Measurements from ENCODE around the gene TNFRSF1A. TPM values are rescaled to one million over a fixed set of nuclear protein-coding genes. Genes with fewer than 3 reads are reported as not detected.

TNFRSF1A gene
- total RNA-seq, 1 experiment from 2014 or later, result 108 TPM

GRCh38 chr12:6382982-6383381, 41.1 kb upstream of the TNFRSF1A start:
- no peak for TF ChIP-seq POLR2AphosphoS5 (IDR thresholded peaks at IDR 0.05; ENCODE audit: low read depth, low read length)
- TF ChIP-seq TCF7L2 (IDR thresholded peaks at IDR 0.05; ENCODE audit: low read depth, low read length), result no peak
- TF ChIP-seq SIN3A (IDR thresholded peaks at IDR 0.05; ENCODE audit: borderline replicate concordance, insufficient read depth, low read depth, low read length), result no peak
- no peak for TF ChIP-seq REST (IDR thresholded peaks at IDR 0.05; ENCODE audit: insufficient read depth in 1 of 2, low read depth in 2 of 2, low read length in 1 of 2)
- no peak for TF ChIP-seq CTCF (IDR thresholded peaks at IDR 0.05)
- no peak overlapping the region for H3K27ac ChIP-seq (ENCODE audit: low read length)
- ATAC-seq (no peak), DNase-seq (ENCODE audit: low read depth, low spot score) (no peak)
- H3K27me3 ChIP-seq (ENCODE audit: control insufficient read depth, insufficient read depth, low read length), result no peaks in the 10 kb centered on the region
- H3K4me3 ChIP-seq (ENCODE audit: low read depth in 2 of 2, low read length in 2 of 2), result no peak overlapping the region
- intact Hi-C loops (cut with micrococcal nuclease; ENCODE audit: unreplicated experiment) (no loop called here), in situ Hi-C loops (cut with HindIII; ENCODE audit: low pct_unique_long_range_greater_than_20kb, low sequenced_read_pairs) (no loop called here)
- H3K4me1 ChIP-seq (ENCODE audit: control insufficient read depth, insufficient read depth, low read length), result no peaks in the 10 kb centered on the region
- ChIA-PET CTCF (no interaction called here), POLR2A (no interaction called here)
- BruUV-seq (replicated peaks), result no TSS peak
- peaks cover 5% of the 10 kb centered on the region; the same call in 1 of the 2 replicates for H3K36me3 ChIP-seq (ENCODE audit: control insufficient read depth, insufficient read depth, low read length)
- H3K9me3 ChIP-seq (ENCODE audit: control insufficient read depth, insufficient read depth, low read depth, low read length), result no peaks in the 10 kb centered on the region

GRCh38 chr12:6382371-6382770, 40.5 kb upstream of the TNFRSF1A start:
- POLR2A ChIA-PET, result no interaction called here
- H3K27me3 ChIP-seq (ENCODE audit: control insufficient read depth, insufficient read depth, low read length), result no peaks in the 10 kb centered on the region
- intact Hi-C loops (cut with micrococcal nuclease; ENCODE audit: unreplicated experiment) (no loop called here), in situ Hi-C loops (cut with HindIII; ENCODE audit: low pct_unique_long_range_greater_than_20kb, low sequenced_read_pairs) (no loop called here)
- DNase-seq (ENCODE audit: low read depth, low spot score) (no peak), ATAC-seq (no peak)
- H3K4me3 ChIP-seq (ENCODE audit: low read depth in 2 of 2, low read length in 2 of 2), result no peak overlapping the region
- BruUV-seq (replicated peaks), result no TSS peak
- CTCF ChIA-PET, result no interaction called here
- H3K27ac ChIP-seq (ENCODE audit: low read length), result no peak overlapping the region
- no peak for TF ChIP-seq TCF7L2 (IDR thresholded peaks at IDR 0.05; ENCODE audit: low read depth, low read length)
- no peak for TF ChIP-seq POLR2AphosphoS5 (IDR thresholded peaks at IDR 0.05; ENCODE audit: low read depth, low read length)
- TF ChIP-seq REST (IDR thresholded peaks at IDR 0.05; ENCODE audit: insufficient read depth in 1 of 2, low read depth in 2 of 2, low read length in 1 of 2), result no peak
- no peak for TF ChIP-seq SIN3A (IDR thresholded peaks at IDR 0.05; ENCODE audit: borderline replicate concordance, insufficient read depth, low read depth, low read length)
- TF ChIP-seq CTCF (IDR thresholded peaks at IDR 0.05), result no peak
- H3K36me3 ChIP-seq (ENCODE audit: control insufficient read depth, insufficient read depth, low read length), result peaks cover 5% of the 10 kb centered on the region; the same call in 1 of the 2 replicates
- H3K4me1 ChIP-seq (ENCODE audit: control insufficient read depth, insufficient read depth, low read length), result peaks cover 4% of the 10 kb centered on the region
- no peaks in the 10 kb centered on the region for H3K9me3 ChIP-seq (ENCODE audit: control insufficient read depth, insufficient read depth, low read depth, low read length)
